ENCODE data around the gene RHOD.

The RHOD gene

GRCh38 chr11:67118801-67119584, 62.3 kb downstream of the RHOD start, which contains the start of gene KDM2A:
Gene KDM2A, plus strand, starts transcription at chr11:67119263. Its CDS starts 2,054 bp downstream, at chr11:67121317.
- H3K4me3 ChIP-seq (ENCODE audit: low read depth, low read length): peak within 1 kb of the TSS; percentile 93
- TF ChIP-seq CTCF (IDR thresholded peaks at IDR 0.05; ENCODE audit: borderline replicate concordance, insufficient read depth, low read depth, low read length): peak; percentile 34; the same call in 1 of the 2 replicates

GRCh38 chr11:67119585-67120391, 63.1 kb downstream of the RHOD start:
- TF ChIP-seq CTCF (IDR thresholded peaks at IDR 0.05; ENCODE audit: borderline replicate concordance, insufficient read depth, low read depth, low read length): 0 out of 2 replicates have a peak, but pooled peaks have one; percentile 25

DNA sequence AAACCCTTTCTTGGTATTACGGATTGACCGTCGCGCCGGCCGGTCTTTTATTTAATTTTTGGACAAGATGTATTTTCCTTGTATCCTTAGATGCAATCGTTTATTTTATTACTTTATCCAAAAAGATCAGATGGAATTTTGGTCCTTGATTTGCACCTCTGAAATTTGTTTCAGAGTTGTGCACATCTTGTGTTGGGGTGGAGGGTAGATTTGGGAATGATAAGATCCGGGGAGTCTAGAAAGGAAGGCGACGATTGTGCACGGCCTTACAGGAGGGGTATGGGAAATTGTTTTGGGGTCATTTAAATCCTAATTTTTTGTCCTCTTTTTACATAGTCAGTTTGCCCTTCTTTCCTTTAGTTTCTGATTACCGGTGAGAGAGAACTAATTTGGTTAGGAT, 63.8 kb downstream of the RHOD start:
- peak overlapping the region; percentile 93 for H3K4me3 ChIP-seq (ENCODE audit: low read depth, low read length)
- TF ChIP-seq CTCF (IDR thresholded peaks at IDR 0.05; ENCODE audit: borderline replicate concordance, insufficient read depth, low read depth, low read length): no peak

More at GRCh38 chr11:67119585-67120391, 63.1 kb downstream of the RHOD start:
- H3K4me3 ChIP-seq (ENCODE audit: low read depth, low read length): peak overlapping the region; percentile 93

DNA sequence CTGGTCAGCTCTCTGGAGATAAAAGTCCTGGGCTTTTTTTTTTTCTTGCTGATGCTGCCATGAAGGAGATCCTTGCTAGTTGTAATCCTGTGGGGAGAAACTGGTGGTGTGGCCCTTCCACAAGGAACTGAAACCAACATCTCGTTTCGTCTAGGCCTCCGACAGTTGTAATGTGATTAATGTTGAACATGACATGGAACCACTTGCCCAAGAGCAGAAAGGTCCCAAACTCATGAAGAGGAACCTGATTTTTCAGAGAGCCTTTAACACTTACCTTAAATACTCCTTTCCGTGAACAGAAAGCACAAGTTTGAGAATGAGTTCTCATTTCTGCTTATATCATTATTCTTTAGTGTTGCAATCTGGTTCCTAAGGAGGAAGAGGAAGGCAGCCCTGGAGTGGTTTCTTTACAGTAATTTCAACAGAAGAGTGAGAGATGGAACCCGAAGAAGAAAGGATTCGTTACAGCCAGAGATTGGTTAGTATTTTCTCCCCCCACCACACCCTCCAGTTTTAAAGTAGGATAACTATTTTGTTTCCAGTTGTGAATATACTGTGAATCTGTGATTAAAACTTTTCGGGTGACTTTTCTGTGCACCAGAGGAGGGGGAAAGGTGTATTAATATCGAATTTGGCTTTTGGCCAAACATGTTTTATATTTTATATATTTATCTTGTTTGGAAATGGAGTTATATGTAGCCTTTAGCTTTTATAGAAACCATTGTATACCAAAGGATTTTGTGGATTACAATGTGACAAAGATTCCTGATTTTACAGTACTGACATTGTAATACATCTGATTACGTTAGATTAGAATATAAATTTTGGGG, 64.4 kb downstream of the RHOD start:
- H3K4me3 ChIP-seq (ENCODE audit: low read depth, low read length): peak overlapping the region; percentile 93
- TF ChIP-seq CTCF (IDR thresholded peaks at IDR 0.05; ENCODE audit: borderline replicate concordance, insufficient read depth, low read depth, low read length): no peak
